ENCODE data around the gene SLC41A3. TPM values are rescaled to one million over a fixed set of nuclear protein-coding genes. Genes with fewer than 3 reads are reported as not detected.
"Not testable (repeated sequence)": the region's sequence is repeated elsewhere in the genome, so short reads cannot be mapped to it uniquely, and the experiment has no call there.

Gene SLC41A3
- total and polyA plus RNA-seq, 4 donors: 63.6 to 99.3 (median 85.3) TPM

GRCh38 chr3:126070146-126070545 is 13.8 kb downstream of the SLC41A3 start:
- WGBS (ENCODE audit: insufficient coverage): 64% methylated on average over 8 of the region's 10 CpGs
- no peak overlapping the region for H3K27ac ChIP-seq (ENCODE audit: low read depth, low read length)
- no peaks in the 10 kb centered on the region for H3K27me3 ChIP-seq (ENCODE audit: control insufficient read depth, insufficient read depth, low read length)
- peaks cover 5% of the 10 kb centered on the region for H3K4me1 ChIP-seq (ENCODE audit: control insufficient read depth, insufficient read depth, low read length)
- H3K4me3 ChIP-seq (ENCODE audit: low read depth, low read length): no peak overlapping the region
- H3K36me3 ChIP-seq (ENCODE audit: control insufficient read depth, insufficient read depth, low read length): peaks cover 12% of the 10 kb centered on the region
- DNase-seq (ENCODE audit: low read depth in 4 of 6, low spot score in 6 of 6): no peak
- peaks cover 9% of the 10 kb centered on the region for H3K9me3 ChIP-seq (ENCODE audit: control insufficient read depth, insufficient read depth, low read length)

- Histone ChIP-seq H3K4me1 (ENCODE audit: control insufficient read depth, insufficient read depth, low read length) (peaks cover 13% of the 10 kb centered on the region), H3K36me3 (ENCODE audit: control insufficient read depth, insufficient read depth, low read length) (peaks cover 26% of the 10 kb centered on the region), H3K27me3 (ENCODE audit: control insufficient read depth, insufficient read depth, low read length) (no peaks in the 10 kb centered on the region), H3K27ac (ENCODE audit: low read depth, low read length) (no peak overlapping the region), H3K4me3 (ENCODE audit: low read depth, low read length) (no peak overlapping the region), H3K9me3 (ENCODE audit: control insufficient read depth, insufficient read depth, low read length) (peaks cover 2% of the 10 kb centered on the region)
- no peak for DNase-seq (ENCODE audit: low read depth in 4 of 6, low spot score in 6 of 6)
- 84% methylated on average over 6 of the region's 8 CpGs for WGBS (ENCODE audit: insufficient coverage)
These were observed 16.0 kb downstream of the SLC41A3 start for GRCh38 chr3:126067959-126068358.

- H3K36me3 ChIP-seq (ENCODE audit: control insufficient read depth, insufficient read depth, low read length): peaks cover 28% of the 10 kb centered on the region
These were observed 17.2 kb downstream of the SLC41A3 start for GRCh38 chr3:126066676-126067075.

GRCh38 chr3:126065876-126066275 is 18.0 kb downstream of the SLC41A3 start:
- Histone ChIP-seq H3K4me3 (ENCODE audit: low read depth, low read length) (no peak overlapping the region), H3K27ac (ENCODE audit: low read depth, low read length) (no peak overlapping the region), H3K27me3 (ENCODE audit: control insufficient read depth, insufficient read depth, low read length) (no peaks in the 10 kb centered on the region), H3K4me1 (ENCODE audit: control insufficient read depth, insufficient read depth, low read length) (peaks cover 18% of the 10 kb centered on the region), H3K36me3 (ENCODE audit: control insufficient read depth, insufficient read depth, low read length) (peaks cover 34% of the 10 kb centered on the region), H3K9me3 (ENCODE audit: control insufficient read depth, insufficient read depth, low read length) (no peaks in the 10 kb centered on the region)
- WGBS (ENCODE audit: insufficient coverage): 81% methylated on average over 3 of the region's 3 CpGs
- no peak for DNase-seq (ENCODE audit: low read depth in 4 of 6, low spot score in 6 of 6)

More at GRCh38 chr3:126066676-126067075, 17.2 kb downstream of the SLC41A3 start:
- peaks cover 18% of the 10 kb centered on the region for H3K4me1 ChIP-seq (ENCODE audit: control insufficient read depth, insufficient read depth, low read length)
- not testable (repeated sequence) for H3K27me3 ChIP-seq (ENCODE audit: control insufficient read depth, insufficient read depth, low read length); H3K4me3 ChIP-seq (ENCODE audit: low read depth, low read length); H3K9me3 ChIP-seq (ENCODE audit: control insufficient read depth, insufficient read depth, low read length); DNase-seq (ENCODE audit: low read depth in 4 of 6, low spot score in 6 of 6); H3K27ac ChIP-seq (ENCODE audit: low read depth, low read length)
- WGBS (ENCODE audit: insufficient coverage): no CpG with 5 or more reads among the region's 6 CpGs

- Histone ChIP-seq H3K4me3 (ENCODE audit: low read depth, low read length) (no peak overlapping the region), H3K27ac (ENCODE audit: low read depth, low read length) (no peak overlapping the region), H3K9me3 (ENCODE audit: control insufficient read depth, insufficient read depth, low read length) (no peaks in the 10 kb centered on the region), H3K4me1 (ENCODE audit: control insufficient read depth, insufficient read depth, low read length) (peaks cover 22% of the 10 kb centered on the region), H3K36me3 (ENCODE audit: control insufficient read depth, insufficient read depth, low read length) (peaks cover 34% of the 10 kb centered on the region), H3K27me3 (ENCODE audit: control insufficient read depth, insufficient read depth, low read length) (no peaks in the 10 kb centered on the region)
- 74% methylated on average over 10 of the region's 10 CpGs for WGBS (ENCODE audit: insufficient coverage)
- DNase-seq (ENCODE audit: low read depth in 4 of 6, low spot score in 6 of 6): no peak
These were observed 19.2 kb downstream of the SLC41A3 start for GRCh38 chr3:126064627-126065258.

GRCh38 chr3:126063358-126063965 is 20.5 kb downstream of the SLC41A3 start:
- peaks cover 36% of the 10 kb centered on the region for H3K36me3 ChIP-seq (ENCODE audit: control insufficient read depth, insufficient read depth, low read length)
- DNase-seq (ENCODE audit: low read depth in 4 of 6, low spot score in 6 of 6): no peak
- no peak overlapping the region for H3K27ac ChIP-seq (ENCODE audit: low read depth, low read length)
- H3K27me3 ChIP-seq (ENCODE audit: control insufficient read depth, insufficient read depth, low read length): no peaks in the 10 kb centered on the region
- no peaks in the 10 kb centered on the region for H3K9me3 ChIP-seq (ENCODE audit: control insufficient read depth, insufficient read depth, low read length)
- H3K4me3 ChIP-seq (ENCODE audit: low read depth, low read length): no peak overlapping the region
- WGBS (ENCODE audit: insufficient coverage): 89% methylated on average over 6 of the region's 8 CpGs
- peaks cover 35% of the 10 kb centered on the region for H3K4me1 ChIP-seq (ENCODE audit: control insufficient read depth, insufficient read depth, low read length)

GRCh38 chr3:126061301-126062032 is 22.5 kb downstream of the SLC41A3 start:
- H3K27me3 ChIP-seq (ENCODE audit: control insufficient read depth, insufficient read depth, low read length): no peaks in the 10 kb centered on the region
- DNase-seq (ENCODE audit: low read depth in 4 of 6, low spot score in 6 of 6): no peak
- no peaks in the 10 kb centered on the region for H3K9me3 ChIP-seq (ENCODE audit: control insufficient read depth, insufficient read depth, low read length)
- peaks cover 39% of the 10 kb centered on the region for H3K36me3 ChIP-seq (ENCODE audit: control insufficient read depth, insufficient read depth, low read length)
- no peak overlapping the region for H3K4me3 ChIP-seq (ENCODE audit: low read depth, low read length)
- no peak overlapping the region for H3K27ac ChIP-seq (ENCODE audit: low read depth, low read length)
- peaks cover 52% of the 10 kb centered on the region for H3K4me1 ChIP-seq (ENCODE audit: control insufficient read depth, insufficient read depth, low read length)
- 100% methylated on average over 4 of the region's 8 CpGs for WGBS (ENCODE audit: insufficient coverage)

GRCh38 chr3:126060613-126061145 is 23.2 kb downstream of the SLC41A3 start:
- H3K27ac ChIP-seq (ENCODE audit: low read depth, low read length): no peak overlapping the region
- peaks cover 49% of the 10 kb centered on the region for H3K4me1 ChIP-seq (ENCODE audit: control insufficient read depth, insufficient read depth, low read length)
- H3K36me3 ChIP-seq (ENCODE audit: control insufficient read depth, insufficient read depth, low read length): peaks cover 46% of the 10 kb centered on the region
- no peak for DNase-seq (ENCODE audit: low read depth in 4 of 6, low spot score in 6 of 6)
- H3K4me3 ChIP-seq (ENCODE audit: low read depth, low read length): no peak overlapping the region
- WGBS (ENCODE audit: insufficient coverage): 88% methylated on average over 5 of the region's 7 CpGs
- no peaks in the 10 kb centered on the region for H3K27me3 ChIP-seq (ENCODE audit: control insufficient read depth, insufficient read depth, low read length)
- no peaks in the 10 kb centered on the region for H3K9me3 ChIP-seq (ENCODE audit: control insufficient read depth, insufficient read depth, low read length)

- 68% methylated on average over 7 of the region's 7 CpGs for WGBS (ENCODE audit: insufficient coverage)
- no peaks in the 10 kb centered on the region for H3K27me3 ChIP-seq (ENCODE audit: control insufficient read depth, insufficient read depth, low read length)
- DNase-seq (ENCODE audit: low read depth in 4 of 6, low spot score in 6 of 6): no peak
- peaks cover 40% of the 10 kb centered on the region for H3K4me1 ChIP-seq (ENCODE audit: control insufficient read depth, insufficient read depth, low read length)
- H3K36me3 ChIP-seq (ENCODE audit: control insufficient read depth, insufficient read depth, low read length): peaks cover 40% of the 10 kb centered on the region
- no peaks in the 10 kb centered on the region for H3K9me3 ChIP-seq (ENCODE audit: control insufficient read depth, insufficient read depth, low read length)
- no peak overlapping the region for H3K4me3 ChIP-seq (ENCODE audit: low read depth, low read length)
- no peak overlapping the region for H3K27ac ChIP-seq (ENCODE audit: low read depth, low read length)
These were observed 25.3 kb downstream of the SLC41A3 start for GRCh38 chr3:126058666-126059065.
